ENCODE data around the gene PRDX2.

Gene PRDX2

DNA sequence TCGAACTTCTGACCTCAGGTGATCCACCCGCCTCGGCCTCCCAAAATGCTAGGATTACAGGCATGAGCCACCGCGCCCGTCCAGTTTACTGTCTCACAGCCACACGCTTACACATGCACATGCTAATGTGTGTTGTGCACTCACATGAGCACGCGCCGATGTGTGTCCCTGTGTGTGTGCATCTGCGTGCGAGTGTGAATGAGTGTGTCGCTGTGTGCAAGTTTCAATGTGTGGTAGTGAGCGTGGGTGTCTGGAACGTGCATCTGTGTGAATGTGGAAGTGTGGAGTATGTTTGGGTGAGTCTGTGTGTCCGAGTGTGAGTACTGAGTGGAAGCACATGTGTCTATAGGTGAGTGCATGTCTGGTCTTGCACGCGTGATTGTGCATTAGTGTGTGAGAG is 40.9 kb upstream of the PRDX2 start:
- Mint-ChIP-seq H3K4me3 (no peak overlapping the region), H3K27ac (no peak overlapping the region), H3K36me3 (ENCODE audit: low read depth) (no peaks in the 10 kb centered on the region), H3K9me3 (no peaks in the 10 kb centered on the region), H3K27me3 (ENCODE audit: low read depth) (peaks cover 53% of the 10 kb centered on the region), H3K4me1 (peaks cover 23% of the 10 kb centered on the region)
- no peak for TF ChIP-seq CTCF (IDR thresholded peaks at IDR 0.05; ENCODE audit: unreplicated experiment in 3 of 3)

DNA sequence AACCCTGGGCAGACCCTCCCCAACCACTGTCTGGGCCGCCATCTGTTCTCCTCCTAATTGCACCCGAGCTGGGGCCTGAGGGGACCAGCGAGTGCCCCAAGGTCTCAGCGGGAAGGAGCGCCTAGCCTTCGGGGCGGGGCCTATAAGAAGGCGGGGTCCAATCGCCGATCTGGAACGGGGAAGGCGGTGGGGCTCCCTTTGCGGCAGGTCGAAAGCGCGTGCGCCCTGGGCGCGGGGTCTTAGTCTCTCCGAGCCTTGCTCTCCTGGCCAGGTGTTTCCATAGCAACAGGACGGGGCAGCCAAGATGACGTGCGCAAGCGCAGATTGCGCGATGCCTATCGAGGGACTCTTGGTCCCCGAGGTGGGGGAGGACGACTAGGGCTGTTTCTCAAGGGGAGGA is 39.5 kb upstream of the PRDX2 start:
- peak overlapping the region; percentile 68 to 77 (median 76) for H3K4me3 Mint-ChIP-seq
- no peak for TF ChIP-seq CTCF (IDR thresholded peaks at IDR 0.05; ENCODE audit: unreplicated experiment in 3 of 3)
- H3K4me1 Mint-ChIP-seq: peaks cover 33% of the 10 kb centered on the region
- H3K36me3 Mint-ChIP-seq (ENCODE audit: low read depth): no peaks in the 10 kb centered on the region
- peak overlapping the region in 2 of 3 experiments; percentile 13 to 21 for H3K27ac Mint-ChIP-seq
- peaks cover 67% of the 10 kb centered on the region for H3K27me3 Mint-ChIP-seq (ENCODE audit: low read depth)
- H3K9me3 Mint-ChIP-seq: peaks cover 2% of the 10 kb centered on the region

GRCh38 chr19:12840091-12841079 is 38.8 kb upstream of the PRDX2 start:
- no peak for TF ChIP-seq CTCF (IDR thresholded peaks at IDR 0.05; ENCODE audit: unreplicated experiment in 3 of 3)
- Mint-ChIP-seq H3K9me3 (peaks cover 2% of the 10 kb centered on the region), H3K4me1 (peaks cover 33% of the 10 kb centered on the region), H3K36me3 (ENCODE audit: low read depth) (no peaks in the 10 kb centered on the region), H3K27me3 (ENCODE audit: low read depth) (peaks cover 75% of the 10 kb centered on the region), H3K27ac (peak overlapping the region in 1 of 3 experiments; percentile 29), H3K4me3 (peak overlapping the region; percentile 68 to 77 (median 76))

GRCh38 chr19:12838886-12839756 is 37.5 kb upstream of the PRDX2 start:
- no peaks in the 10 kb centered on the region for H3K36me3 Mint-ChIP-seq (ENCODE audit: low read depth)
- H3K4me1 Mint-ChIP-seq: peaks cover 37% of the 10 kb centered on the region
- peaks cover 87% of the 10 kb centered on the region for H3K27me3 Mint-ChIP-seq (ENCODE audit: low read depth)
- no peak overlapping the region for H3K27ac Mint-ChIP-seq
- peak overlapping the region; percentile 76 to 80 (median 78) for H3K4me3 Mint-ChIP-seq
- no peak for TF ChIP-seq CTCF (IDR thresholded peaks at IDR 0.05; ENCODE audit: unreplicated experiment in 3 of 3)
- peaks cover 2% of the 10 kb centered on the region for H3K9me3 Mint-ChIP-seq

- TF ChIP-seq CTCF (IDR thresholded peaks at IDR 0.05; ENCODE audit: unreplicated experiment in 3 of 3): peak; percentile 51 to 60 (median 51)
- Mint-ChIP-seq H3K27me3 (ENCODE audit: low read depth) (peaks cover 89% of the 10 kb centered on the region), H3K4me3 (peak within 1 kb of the TSS; percentile 76 to 80 (median 78)), H3K27ac (no peak within 1 kb of the TSS), H3K36me3 (ENCODE audit: low read depth) (no peaks in the 10 kb centered on the region), H3K4me1 (peaks cover 37% of the 10 kb centered on the region), H3K9me3 (peaks cover 2% of the 10 kb centered on the region)
Measured at GRCh38 chr19:12838182-12838885, 36.7 kb upstream of the PRDX2 start, which contains the start of gene MAST1. TSS of gene MAST1 (plus strand) at chr19:12838515. CDS start at chr19:12838573, 58 bp downstream.
